GM21717 (cell line): ENCODE results near the gene PRDM16.
"Not testable (repeated sequence)": the region's sequence is repeated elsewhere in the genome, so short reads cannot be mapped to it uniquely, and the experiment has no call there.

ENCODE experiments used
- ATAC-seq: cut with Tn5 transposase; IDR thresholded peaks from one replicate; pipeline ENCODE4 v1.9.1; 2021; ENCODE audit warnings: mild to moderate bottlenecking, moderate library complexity; ENCODE audit not compliant: unreplicated experiment

The PRDM16 gene

DNA sequence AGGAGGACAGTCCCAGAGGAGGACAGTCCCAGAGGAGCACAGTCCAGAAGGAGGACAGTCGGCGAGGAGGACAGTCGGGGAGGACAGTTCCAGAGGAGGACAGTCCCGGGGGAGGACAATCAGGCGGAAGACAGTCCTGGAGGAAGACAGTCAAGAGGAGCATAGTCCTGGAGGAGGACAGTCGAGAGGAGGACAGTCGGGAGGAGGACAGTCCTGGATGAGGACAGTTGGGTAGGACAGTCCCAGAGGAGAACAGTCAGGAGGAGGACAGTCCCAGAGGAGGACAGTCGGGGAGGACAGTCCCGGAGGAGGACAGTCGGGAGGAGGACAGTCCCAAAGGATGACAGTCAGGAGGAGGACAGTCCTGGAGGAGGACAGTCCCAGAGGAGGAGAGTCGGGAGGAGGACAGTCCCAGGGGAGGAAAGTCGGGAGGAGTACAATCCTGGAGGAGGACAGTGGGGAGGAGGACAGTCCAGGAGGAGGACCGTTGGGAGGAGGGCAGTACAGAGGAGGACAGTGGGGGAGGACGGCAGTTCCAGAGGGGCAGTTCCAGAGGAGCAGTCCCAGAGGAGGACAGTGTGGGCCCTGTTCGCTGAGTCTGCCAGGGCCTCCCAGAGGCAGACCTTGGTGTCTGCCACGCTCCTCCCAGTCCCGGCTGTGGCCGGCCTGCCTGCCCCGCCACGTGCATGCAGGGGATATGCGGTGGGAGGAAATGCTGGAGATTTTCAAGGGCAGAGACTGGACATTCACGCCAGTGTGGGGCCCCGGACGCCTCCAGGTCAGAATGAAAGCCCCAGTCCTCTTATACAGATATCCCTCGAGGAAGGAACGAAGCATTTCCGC, 201.6 kb downstream of the PRDM16 start:
- no peak for ATAC-seq

DNA sequence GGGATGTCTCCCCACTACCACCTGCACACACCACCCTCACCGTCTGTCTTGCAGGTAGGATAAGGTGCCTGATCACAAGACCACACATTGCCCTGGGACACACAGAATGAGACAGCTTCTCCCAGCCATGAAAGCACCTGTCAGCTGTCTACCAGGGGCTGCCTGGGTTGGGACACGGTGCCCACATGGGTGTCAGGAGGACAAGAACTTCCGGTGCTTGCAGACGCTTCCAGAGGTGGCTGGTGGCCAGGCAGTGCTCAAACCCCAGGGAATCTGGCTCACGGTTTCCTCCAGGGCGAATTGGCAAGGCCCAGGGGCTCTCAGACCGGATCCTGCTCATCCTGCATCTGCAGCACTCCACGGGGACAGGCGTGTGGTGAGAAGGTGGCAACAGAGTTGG, 202.9 kb downstream of the PRDM16 start:
- ATAC-seq, result no peak

DNA sequence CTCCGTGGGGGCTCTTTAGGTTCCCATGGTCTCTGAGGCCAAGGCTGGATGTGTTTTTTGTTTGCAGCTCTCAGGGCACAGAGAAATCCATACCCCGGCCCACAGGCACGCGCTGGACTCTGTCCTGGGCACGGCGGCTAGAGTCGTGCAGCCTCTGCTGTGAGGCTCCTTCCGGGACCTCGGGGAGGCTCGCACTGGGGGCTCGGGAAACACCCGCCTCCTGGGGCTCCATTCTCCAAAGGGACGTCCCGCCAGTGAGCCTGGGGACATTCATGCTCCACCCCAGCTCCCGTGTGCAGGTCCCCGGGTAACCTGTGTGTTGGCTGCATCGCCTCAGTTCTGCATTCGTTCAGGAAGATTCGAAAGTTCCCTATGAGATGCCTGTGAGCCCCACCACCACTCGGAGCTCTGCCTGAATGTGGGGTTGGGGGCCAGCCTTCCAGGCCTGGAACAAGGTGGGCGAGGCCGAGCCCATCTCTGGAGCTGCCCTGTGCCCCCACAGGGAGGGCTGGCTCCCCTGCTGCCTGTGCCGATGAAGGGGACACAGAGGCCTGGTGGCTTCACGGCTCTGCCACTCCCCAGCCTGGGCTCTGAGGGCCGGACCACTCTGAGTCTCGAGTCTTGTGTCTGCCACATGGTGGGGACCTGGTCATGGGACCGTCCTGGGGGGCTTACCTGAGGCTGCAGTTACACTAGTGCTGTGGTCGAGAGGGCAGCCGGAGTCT, 203.5 kb downstream of the PRDM16 start:
- no peak for ATAC-seq

DNA sequence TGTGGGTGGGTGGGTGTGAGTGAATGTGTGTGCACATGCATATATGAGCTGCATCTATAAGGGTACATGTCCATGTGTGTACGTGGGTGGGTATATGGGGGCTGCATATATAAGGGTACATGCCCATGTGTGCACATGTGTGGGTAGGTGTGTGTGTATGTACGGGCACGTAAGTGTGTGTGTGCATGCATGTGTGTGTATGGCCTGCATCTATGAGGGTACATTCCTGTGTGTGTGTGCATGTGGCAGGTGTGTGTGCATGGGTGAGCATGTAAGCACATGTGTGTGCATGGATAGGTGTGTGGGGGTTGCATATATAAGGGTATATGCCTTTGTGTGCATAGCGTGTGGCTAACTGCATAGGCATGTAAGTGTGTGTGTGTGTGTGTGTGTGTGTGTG, 204.4 kb downstream of the PRDM16 start:
- no peak for ATAC-seq

GRCh38 chr1:3274972-3275371, 206.0 kb downstream of the PRDM16 start:
- ATAC-seq, result no peak

GRCh38 chr1:3275471-3276340, 206.7 kb downstream of the PRDM16 start:
- no peak for ATAC-seq

DNA sequence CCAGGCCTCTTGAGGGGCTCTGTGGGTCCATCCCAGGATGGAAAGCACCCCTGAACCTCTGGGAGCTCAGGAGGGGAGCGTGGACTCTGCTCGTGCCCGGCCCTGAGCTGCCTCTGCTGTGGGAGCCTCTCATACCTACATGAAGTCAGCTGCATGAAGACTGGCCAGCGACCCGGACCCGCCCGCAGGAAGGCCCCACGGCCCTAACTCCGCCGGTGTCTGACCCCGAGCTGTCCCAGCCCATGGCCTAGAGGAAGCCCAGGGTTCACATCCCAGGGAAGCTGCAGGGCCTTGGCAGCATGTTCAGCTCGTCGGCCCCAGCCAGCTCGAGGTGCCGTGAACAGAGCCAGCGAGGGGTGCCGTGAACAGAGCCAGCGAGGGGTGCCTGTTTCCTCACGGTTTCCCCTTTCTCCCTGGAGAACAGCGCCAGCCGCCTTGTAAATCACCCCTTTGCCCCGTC, 207.4 kb downstream of the PRDM16 start:
- no peak for ATAC-seq

- ATAC-seq, result no peak
Measured at GRCh38 chr1:3277011-3277471, 208.0 kb downstream of the PRDM16 start.

DNA sequence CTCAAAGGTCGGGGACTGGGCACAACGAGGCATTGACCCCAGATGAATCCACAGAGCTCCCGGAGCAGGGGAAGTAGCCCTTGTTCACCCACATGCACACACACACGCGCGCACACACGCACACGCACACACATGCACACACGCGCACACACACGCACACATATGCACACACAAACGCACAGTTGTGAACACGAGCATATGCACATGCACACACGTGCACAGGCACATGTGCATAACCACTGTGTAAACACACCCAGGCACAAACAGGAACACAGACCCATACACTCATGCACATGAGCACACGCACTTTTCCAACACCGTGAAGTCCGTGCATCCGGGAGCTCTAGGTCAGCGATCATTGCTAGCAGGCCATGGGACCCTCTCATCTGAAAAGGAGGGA, 208.6 kb downstream of the PRDM16 start:
- ATAC-seq, result no peak

GRCh38 chr1:3278416-3279181, 209.6 kb downstream of the PRDM16 start:
- no peak for ATAC-seq

DNA sequence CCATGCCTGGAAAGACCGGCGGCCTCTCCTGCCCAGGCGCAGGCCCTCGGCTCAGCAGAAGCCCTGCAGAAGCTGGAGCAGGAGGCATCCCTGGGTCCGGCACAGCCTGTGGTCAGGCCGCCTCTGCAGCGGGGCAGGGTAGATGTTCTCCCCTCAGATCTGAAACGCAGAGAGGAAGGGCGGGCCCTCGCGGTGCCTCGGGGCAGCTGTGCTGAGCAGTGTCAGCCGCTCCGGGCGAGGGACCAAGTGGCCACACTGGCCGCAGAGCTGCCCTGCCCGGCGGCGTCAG, 210.1 kb downstream of the PRDM16 start:
- ATAC-seq, result no peak

GRCh38 chr1:3281735-3282134, 212.7 kb downstream of the PRDM16 start:
- ATAC-seq, result no peak

- ATAC-seq, result no peak
Measured at GRCh38 chr1:3282186-3282585, 213.2 kb downstream of the PRDM16 start.

DNA sequence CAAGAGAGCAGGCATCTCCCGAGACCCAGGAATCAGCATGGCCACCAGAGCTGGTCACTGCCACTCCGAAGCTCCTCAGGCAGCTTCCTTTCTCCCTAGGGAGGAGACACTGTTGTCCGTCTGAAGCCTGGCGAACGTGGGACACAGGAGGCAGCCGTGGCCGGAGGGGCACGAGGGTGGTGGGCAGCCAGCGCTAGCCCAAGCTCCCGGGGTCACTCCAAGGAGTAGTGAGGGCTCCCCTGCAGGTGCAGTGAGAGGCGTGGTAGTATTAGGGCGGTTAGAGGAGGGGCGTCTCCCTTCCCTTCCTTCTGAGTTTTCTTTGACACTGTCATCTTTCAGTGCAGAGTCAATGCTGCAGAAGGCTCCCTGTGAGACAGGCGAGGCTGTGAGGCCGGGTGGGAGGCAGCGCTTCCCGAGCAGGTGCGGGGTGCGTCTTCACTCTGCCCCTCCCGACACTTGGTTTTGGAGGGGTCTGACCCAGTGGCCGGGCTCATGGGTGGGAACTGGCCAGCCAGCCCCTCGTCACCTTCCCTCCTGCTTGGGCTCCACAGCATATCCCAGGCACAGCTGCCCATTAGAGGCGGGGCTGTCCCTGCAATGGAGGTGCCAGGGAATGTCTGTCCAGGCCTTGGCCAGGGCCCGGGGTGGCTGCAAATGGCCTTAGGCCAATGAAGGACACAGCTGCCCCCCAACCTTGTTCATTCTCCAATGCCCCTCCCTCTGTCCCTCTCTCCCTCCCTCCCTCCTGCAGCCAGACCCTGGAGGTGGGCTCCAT, 213.8 kb downstream of the PRDM16 start:
- no peak for ATAC-seq

DNA sequence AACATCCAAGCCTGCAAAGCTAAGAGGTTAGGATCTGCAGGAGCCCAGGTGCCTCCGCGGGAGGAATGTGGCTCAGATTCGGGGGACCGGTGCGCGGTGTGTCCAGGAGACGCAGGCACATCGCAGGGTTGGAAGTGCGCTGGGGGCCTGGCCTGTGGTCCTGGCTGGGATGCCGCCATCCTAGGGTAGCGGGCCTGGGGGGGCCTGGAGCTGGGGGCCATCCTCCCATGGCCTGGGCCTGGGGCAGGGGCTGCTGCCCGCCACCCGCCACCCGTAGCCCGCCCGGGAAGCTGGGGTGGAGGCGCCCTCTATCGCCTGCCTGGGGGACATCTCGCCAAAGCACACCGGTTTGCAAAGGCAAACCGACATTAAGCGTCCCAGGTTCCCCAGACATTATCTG, 214.8 kb downstream of the PRDM16 start:
- ATAC-seq, result no peak

GRCh38 chr1:3284691-3285090, 215.7 kb downstream of the PRDM16 start:
- no peak for ATAC-seq

DNA sequence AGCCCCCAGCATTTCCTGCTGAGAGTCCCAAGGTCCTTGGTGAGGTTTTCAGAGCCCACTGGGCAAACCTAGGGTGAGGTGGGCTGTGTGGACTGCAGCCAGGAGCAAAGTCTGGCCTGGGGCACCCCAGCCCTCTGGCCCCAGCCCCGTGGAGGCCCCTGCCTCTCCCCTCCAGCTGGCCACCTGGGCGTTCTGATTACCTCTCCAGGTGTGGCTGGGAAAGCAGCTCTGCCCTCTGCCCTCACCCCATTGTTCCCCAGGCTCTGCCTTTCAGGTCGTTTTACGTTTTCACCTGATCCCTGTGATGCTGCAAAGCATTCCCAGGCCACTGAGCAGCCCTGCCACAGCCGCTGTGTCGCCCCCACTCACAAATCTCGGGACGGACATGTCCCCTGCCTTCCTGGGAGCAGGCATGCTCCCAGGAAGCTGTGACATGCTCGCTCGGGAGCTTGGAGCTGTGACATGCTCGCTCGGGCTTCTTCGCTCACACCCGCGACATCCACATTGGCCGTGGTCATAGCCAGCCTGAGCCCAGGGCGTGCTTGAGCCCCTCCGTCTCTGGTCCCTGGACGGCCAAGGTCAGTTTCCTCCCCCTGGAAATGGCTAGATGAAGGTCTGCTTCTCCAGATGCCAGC, 216.2 kb downstream of the PRDM16 start:
- no peak for ATAC-seq

- ATAC-seq, result not testable (repeated sequence)
Measured at GRCh38 chr1:3287095-3287494, 218.1 kb downstream of the PRDM16 start.

DNA sequence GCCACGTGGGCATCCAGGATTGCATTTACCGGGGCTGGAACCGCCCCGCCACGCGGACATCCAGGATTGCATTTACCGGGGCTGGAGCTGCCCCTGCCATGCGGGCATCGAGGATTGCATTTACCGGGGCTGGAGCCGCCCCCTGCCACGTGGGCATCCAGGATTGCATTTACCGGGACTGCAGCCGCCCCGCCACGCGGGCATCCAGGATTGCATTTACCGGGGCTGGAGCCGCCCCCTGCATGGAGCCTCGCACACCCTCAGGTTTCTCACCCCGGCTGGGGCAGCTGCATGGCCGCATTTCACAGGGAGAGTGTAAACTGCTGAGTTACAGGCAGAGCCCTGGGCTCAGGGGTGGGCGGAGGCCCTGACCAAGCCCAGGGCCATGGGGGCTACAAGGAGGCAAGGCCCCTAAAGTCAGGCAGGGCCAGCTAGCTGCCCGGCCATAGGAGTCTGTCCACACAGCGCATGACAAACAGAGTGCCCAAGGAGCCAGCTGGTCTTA, 218.7 kb downstream of the PRDM16 start:
- no peak for ATAC-seq
